Smooth muscle cell (in vitro differentiated cells): Measurements from ENCODE around the gene HOXB2. TPM values are rescaled to one million over a fixed set of nuclear protein-coding genes. Genes with fewer than 3 reads are reported as not detected.

ENCODE experiments used
- DNase-seq: peaks from one replicate; lab custom pipeline; 2025; ENCODE audit not compliant: unreplicated experiment; lab: John Stamatoyannopoulos, UW
- H2AFZ ChIP-seq: fragments of 200-600 bp; sonication (generic); 2 replicates; pipeline ENCODE4 v1.6.0; 2016; ENCODE audit warnings: antibody characterized with exemption, low read depth, mild to moderate bottlenecking
- H3F3A ChIP-seq: fragments of 200-600 bp; sonication (generic); 2 replicates; pipeline ENCODE4 v1.6.0; 2017; ENCODE audit warnings: antibody characterized with exemption, low read depth
- H3K27ac ChIP-seq: fragments of 200-600 bp; sonication (generic); 2 replicates; pipeline ENCODE4 v1.5.1; 2016; ENCODE audit warnings: low read depth, mild to moderate bottlenecking
- H3K27me3 ChIP-seq: fragments of 200-600 bp; sonication (generic); 2 replicates; pipeline ENCODE4 v1.6.1; 2016; ENCODE audit warnings: low read depth, mild to moderate bottlenecking
- H3K36me3 ChIP-seq: fragments of 200-600 bp; sonication (generic); 2 replicates; pipeline ENCODE4 v1.5.1; 2016; ENCODE audit warnings: low read depth
- H3K4me1 ChIP-seq: fragments of 200-600 bp; sonication (generic); 2 replicates; pipeline ENCODE4 v1.5.1; 2016; ENCODE audit warnings: low read depth
- H3K4me2 ChIP-seq: fragments of 200-600 bp; sonication (generic); 2 replicates; pipeline ENCODE4 v1.6.0; 2016; ENCODE audit warnings: mild to moderate bottlenecking
- H3K4me3 ChIP-seq: fragments of 200-600 bp; sonication (generic); 2 replicates; pipeline ENCODE4 v1.5.1; 2016; ENCODE audit warnings: mild to moderate bottlenecking
- H3K79me2 ChIP-seq: fragments of 200-600 bp; sonication (generic); 2 replicates; pipeline ENCODE4 v1.6.0; 2016; ENCODE audit warnings: low read depth, mild to moderate bottlenecking
- H3K9ac ChIP-seq: fragments of 200-600 bp; sonication (generic); 2 replicates; pipeline ENCODE4 v1.6.0; 2016; ENCODE audit warnings: low read depth
- H3K9me3 ChIP-seq: fragments of 200-600 bp; sonication (generic); replicated peaks from 2 replicates; pipeline ENCODE4 v1.5.1; 2016; ENCODE audit warnings: low read depth
- H4K20me1 ChIP-seq: fragments of 200-600 bp; sonication (generic); 2 replicates; pipeline ENCODE4 v1.6.0; 2016; ENCODE audit warnings: low read depth
- CTCF ChIP-seq: fragments of 200-600 bp; sonication (generic); IDR thresholded peaks from 2 replicates; pipeline ENCODE4 v1.5.1; 2017; ENCODE audit warnings: borderline replicate concordance, mild to moderate bottlenecking, antibody characterized with exemption; ENCODE audit not compliant: insufficient read depth, poor library complexity, severe bottlenecking
- WGBS: methylation state at CpG from one replicate; pipeline ENCODE4 v1.1.7; 2016; ENCODE audit warnings: low lambda C conversion rate; 5-methylcytosine and 5-hydroxymethylcytosine counted together
- polyA plus RNA-seq: library from polyadenylated mRNA; unstranded; fragments of >200 nt; fragmentation: Nextera tagmentation; extraction: Ambion mirVana; gene quantifications from 2 replicates; pipeline ENCODE4 v1.2.1, GENCODE V29; 2016
- total RNA-seq: library from RNA; depleted of rRNA; stranded (reverse); fragments of >200 nt; gene quantifications from 2 replicates; pipeline ENCODE4 v1.2.3, GENCODE V29; 2014

The HOXB2 gene
- total and polyA plus RNA-seq, 2 experiments from 2014 or later, result 26.5 to 40.4 TPM

- Histone ChIP-seq H3K4me2 (no peak overlapping the region), H3K27me3 (peaks cover 65% of the 10 kb centered on the region), H3K27ac (no peak overlapping the region), H3K36me3 (no peaks in the 10 kb centered on the region), H3K4me3 (no peak overlapping the region), H3K9ac (no peak overlapping the region), H4K20me1 (no peaks in the 10 kb centered on the region), H3F3A (no peaks in the 10 kb centered on the region), H3K79me2 (no peaks in the 10 kb centered on the region), H3K9me3 (no peaks in the 10 kb centered on the region), H2AFZ (no peak overlapping the region), H3K4me1 (peaks cover 6% of the 10 kb centered on the region)
- no peak for TF ChIP-seq CTCF
- no peak for DNase-seq
- 71% methylated on average over 11 of the region's 11 CpGs for WGBS
Measured at GRCh38 chr17:48529683-48530009, 15.3 kb downstream of the HOXB2 start.

GRCh38 chr17:48528936-48529682 is 15.8 kb downstream of the HOXB2 start:
- H3K36me3 ChIP-seq, result no peaks in the 10 kb centered on the region
- peaks cover 6% of the 10 kb centered on the region for H3K4me1 ChIP-seq
- H3K79me2 ChIP-seq, result no peaks in the 10 kb centered on the region
- TF ChIP-seq CTCF, result no peak
- 75% methylated on average over 11 of the region's 11 CpGs for WGBS
- H3F3A ChIP-seq, result no peaks in the 10 kb centered on the region
- H3K27ac ChIP-seq, result no peak overlapping the region
- no peaks in the 10 kb centered on the region for H4K20me1 ChIP-seq
- peaks cover 70% of the 10 kb centered on the region for H3K27me3 ChIP-seq
- no peak for DNase-seq
- no peak overlapping the region for H2AFZ ChIP-seq
- no peak overlapping the region for H3K4me2 ChIP-seq
- H3K4me3 ChIP-seq, result no peak overlapping the region
- no peak overlapping the region for H3K9ac ChIP-seq
- H3K9me3 ChIP-seq, result no peaks in the 10 kb centered on the region

GRCh38 chr17:48528153-48528935 is 16.6 kb downstream of the HOXB2 start:
- no peaks in the 10 kb centered on the region for H3K9me3 ChIP-seq
- WGBS, result 39% methylated on average over 7 of the region's 7 CpGs
- no peak overlapping the region for H3K4me3 ChIP-seq
- H3K9ac ChIP-seq, result no peak overlapping the region
- DNase-seq, result no peak
- H3K27ac ChIP-seq, result no peak overlapping the region
- TF ChIP-seq CTCF, result no peak
- H3K36me3 ChIP-seq, result no peaks in the 10 kb centered on the region
- H4K20me1 ChIP-seq, result no peaks in the 10 kb centered on the region
- H3K27me3 ChIP-seq, result peaks cover 72% of the 10 kb centered on the region
- no peaks in the 10 kb centered on the region for H3K79me2 ChIP-seq
- peaks cover 6% of the 10 kb centered on the region for H3K4me1 ChIP-seq
- H3K4me2 ChIP-seq, result no peak overlapping the region
- H2AFZ ChIP-seq, result no peak overlapping the region
- H3F3A ChIP-seq, result no peaks in the 10 kb centered on the region
